ENCODE results near the gene YJU2. TPM values are rescaled to one million over a fixed set of nuclear protein-coding genes. Genes with fewer than 3 reads are reported as not detected.
"Not testable (repeated sequence)": the region's sequence is repeated elsewhere in the genome, so short reads cannot be mapped to it uniquely, and the experiment has no call there.

The YJU2 gene
- total and polyA plus RNA-seq, 8 donors = 13.2 to 21.0 (median 17.8) TPM

GRCh38 chr19:4227771-4228170, 19.1 kb upstream of the YJU2 start:
- no peaks in the 10 kb centered on the region for H3K36me3 ChIP-seq
- ATAC-seq = no peak
- intact Hi-C loops (cut with DNase I) = no loop called here
- DNase-seq = no peak
- H3K4me3 ChIP-seq = no peak overlapping the region
- peaks cover 2 to 14% of the 10 kb centered on the region in 2 donors for H3K4me1 ChIP-seq
- peaks cover 0 to 63% of the 10 kb centered on the region in 2 donors for H3K27me3 ChIP-seq
- no peak for TF ChIP-seq CTCF (IDR thresholded peaks at IDR 0.05)
- H3K9me3 ChIP-seq = no peaks in the 10 kb centered on the region
- no peak overlapping the region for H3K27ac ChIP-seq

GRCh38 chr19:4228765-4229178, 18.1 kb upstream of the YJU2 start:
- Histone ChIP-seq H3K4me1 (peaks cover 2 to 14% of the 10 kb centered on the region in 2 donors), H3K9me3 (no peaks in the 10 kb centered on the region), H3K36me3 (no peaks in the 10 kb centered on the region), H3K4me3 (peak overlapping the region in 1 of 2 donors; percentile 24), H3K27me3 (peaks cover 0 to 73% of the 10 kb centered on the region in 2 donors), H3K27ac (no peak overlapping the region)
- DNase-seq = no peak
- TF ChIP-seq CTCF (IDR thresholded peaks at IDR 0.05) = no peak
- intact Hi-C loops (cut with DNase I) = no loop called here
- ATAC-seq = no peak

GRCh38 chr19:4229179-4229931, 17.5 kb upstream of the YJU2 start, which contains the start of gene EBI3:
EBI3 (plus strand) TSS chr19:4229523; CDS start chr19:4229551, 28 bp downstream.
- ATAC-seq = peak; percentile 49
- no peaks in the 10 kb centered on the region for H3K9me3 ChIP-seq
- intact Hi-C loops (cut with DNase I) = no loop called here
- H3K27me3 ChIP-seq = peaks cover 0 to 78% of the 10 kb centered on the region in 2 donors
- no peak for DNase-seq
- no peaks in the 10 kb centered on the region for H3K36me3 ChIP-seq
- no peak for TF ChIP-seq CTCF (IDR thresholded peaks at IDR 0.05)
- peak within 1 kb of the TSS in 1 of 2 donors; percentile 28 for H3K27ac ChIP-seq
- H3K4me1 ChIP-seq = peaks cover 2 to 14% of the 10 kb centered on the region in 2 donors
- H3K4me3 ChIP-seq = peak within 1 kb of the TSS in 1 of 2 donors; percentile 24

- Histone ChIP-seq H3K4me1 (peaks cover 2 to 14% of the 10 kb centered on the region in 2 donors), H3K27me3 (peaks cover 0 to 87% of the 10 kb centered on the region in 2 donors)
- DNase-seq; ATAC-seq; H3K4me3 ChIP-seq; H3K27ac ChIP-seq; H3K9me3 ChIP-seq; intact Hi-C loops (cut with DNase I); H3K36me3 ChIP-seq: not testable (repeated sequence)
Measured at GRCh38 chr19:4230237-4230636, 16.6 kb upstream of the YJU2 start.

GRCh38 chr19:4231521-4231920, 15.4 kb upstream of the YJU2 start:
- H3K9me3 ChIP-seq; DNase-seq; H3K27ac ChIP-seq; intact Hi-C loops (cut with DNase I); ATAC-seq; H3K36me3 ChIP-seq; H3K4me3 ChIP-seq: not testable (repeated sequence)
- H3K27me3 ChIP-seq = peaks cover 0 to 81% of the 10 kb centered on the region in 2 donors
- H3K4me1 ChIP-seq = peaks cover 2 to 14% of the 10 kb centered on the region in 2 donors

GRCh38 chr19:4232139-4232538, 14.7 kb upstream of the YJU2 start:
- H3K9me3 ChIP-seq; H3K4me3 ChIP-seq; H3K36me3 ChIP-seq; ATAC-seq; H3K27ac ChIP-seq; intact Hi-C loops (cut with DNase I); DNase-seq: not testable (repeated sequence)
- Histone ChIP-seq H3K27me3 (peaks cover 0 to 77% of the 10 kb centered on the region in 2 donors), H3K4me1 (peaks cover 2 to 14% of the 10 kb centered on the region in 2 donors)

Data from left lung (tissue), 10 donors.